GM23338 (cell line): ENCODE data around the gene TMEM255B.

Source experiments
- EZH2 ChIP-seq: fragments of 200-600 bp; sonication (generic); IDR thresholded peaks from one replicate; pipeline ENCODE4 v1.8.0; 2017; ENCODE audit warnings: antibody characterized with exemption, mild to moderate bottlenecking, low read depth; ENCODE audit not compliant: unreplicated experiment
- STAT1 ChIP-seq: IDR thresholded peaks from one replicate; pipeline ENCODE4 v1.6.1; 2016; ENCODE audit warnings: antibody characterized with exemption; ENCODE audit not compliant: unreplicated experiment
- TF ChIP-seq, protein P1 (sequence below), 2 experiments: fragments of 200-600 bp in 1 of 2; sonication (generic) in 1 of 2; conservative IDR thresholded peaks; 2 replicates each; pipeline versions ENCODE4 v1.5.1 to v1.6.1; 2016 to 2017; ENCODE audit warnings: antibody characterized with exemption in 2 of 2, low read depth in 2 of 2, mild to moderate bottlenecking in 2 of 2, moderate library complexity in 1 of 2

DNA sequence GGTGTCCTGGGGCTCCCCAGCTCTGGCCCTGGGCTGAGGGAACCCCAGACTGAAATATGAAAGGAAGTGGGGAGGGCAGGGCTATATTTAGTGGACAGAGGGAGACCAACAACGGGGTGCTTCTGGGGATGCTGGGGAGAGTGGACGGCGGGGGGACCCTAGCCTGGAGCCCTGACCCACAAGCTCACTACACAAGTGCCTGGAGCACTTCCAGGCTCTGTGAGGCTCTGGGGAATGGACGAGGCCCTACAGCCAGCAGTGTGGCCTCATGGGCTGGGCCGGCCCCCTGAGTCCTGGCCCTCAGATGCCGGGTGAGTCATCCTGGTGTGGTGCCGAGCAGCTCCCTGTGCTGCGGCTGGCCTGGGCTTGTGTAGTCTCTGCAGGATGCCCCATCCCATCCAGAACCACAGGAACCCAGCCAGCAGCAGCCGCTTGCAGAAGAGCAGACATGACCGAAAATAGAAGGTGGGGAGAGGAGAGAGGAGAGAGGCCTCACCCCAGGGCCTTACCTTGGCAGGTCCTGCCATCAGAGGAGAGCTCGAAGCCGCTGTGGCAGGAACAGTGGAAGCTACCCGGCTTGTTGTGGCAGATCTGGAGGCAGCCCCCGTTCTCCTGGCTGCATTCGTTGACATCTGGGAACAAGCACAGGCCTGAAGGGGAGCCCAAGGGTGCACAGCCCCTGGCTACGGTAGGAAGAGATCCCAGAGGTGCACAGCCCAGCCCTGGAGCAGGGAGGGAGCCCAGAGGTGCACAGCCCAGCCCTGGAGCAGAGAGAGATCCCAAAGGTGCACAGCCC, 78.7 kb downstream of the TMEM255B start:
- TF ChIP-seq STAT1 (no peak), EZH2 (no peak)
- TF ChIP-seq, protein P1, sequence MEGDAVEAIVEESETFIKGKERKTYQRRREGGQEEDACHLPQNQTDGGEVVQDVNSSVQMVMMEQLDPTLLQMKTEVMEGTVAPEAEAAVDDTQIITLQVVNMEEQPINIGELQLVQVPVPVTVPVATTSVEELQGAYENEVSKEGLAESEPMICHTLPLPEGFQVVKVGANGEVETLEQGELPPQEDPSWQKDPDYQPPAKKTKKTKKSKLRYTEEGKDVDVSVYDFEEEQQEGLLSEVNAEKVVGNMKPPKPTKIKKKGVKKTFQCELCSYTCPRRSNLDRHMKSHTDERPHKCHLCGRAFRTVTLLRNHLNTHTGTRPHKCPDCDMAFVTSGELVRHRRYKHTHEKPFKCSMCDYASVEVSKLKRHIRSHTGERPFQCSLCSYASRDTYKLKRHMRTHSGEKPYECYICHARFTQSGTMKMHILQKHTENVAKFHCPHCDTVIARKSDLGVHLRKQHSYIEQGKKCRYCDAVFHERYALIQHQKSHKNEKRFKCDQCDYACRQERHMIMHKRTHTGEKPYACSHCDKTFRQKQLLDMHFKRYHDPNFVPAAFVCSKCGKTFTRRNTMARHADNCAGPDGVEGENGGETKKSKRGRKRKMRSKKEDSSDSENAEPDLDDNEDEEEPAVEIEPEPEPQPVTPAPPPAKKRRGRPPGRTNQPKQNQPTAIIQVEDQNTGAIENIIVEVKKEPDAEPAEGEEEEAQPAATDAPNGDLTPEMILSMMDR (conservative IDR thresholded peaks at IDR 0.05; ENCODE audit: low read depth in 2 of 2) = no peak
